Uterus (tissue), 2 donors: Measurements from ENCODE around the gene PSMA6.

Experiments
- CTCF ChIP-seq, 4 experiments: fragments of 200-600 bp in 2 of 4; fragments of 450-650 bp in 2 of 4; sonication (generic) in 2 of 4; IDR thresholded peaks; one replicate each; pipeline ENCODE4 v1.5.1; 2016 to 2019; ENCODE audit warnings: antibody characterized with exemption in 4 of 4, mild to moderate bottlenecking in 2 of 4, moderate library complexity in 1 of 4
- POLR2A ChIP-seq, 2 donors: fragments of 450-650 bp; IDR thresholded peaks; one replicate each; pipeline ENCODE4 v1.6.1; 2016; ENCODE audit warnings: antibody characterized with exemption in 2 of 2, mild to moderate bottlenecking in 1 of 2, moderate library complexity in 1 of 2

GRCh38 chr14:35339761-35340406, 47.7 kb downstream of the PSMA6 start:
- TF ChIP-seq CTCF (IDR thresholded peaks at IDR 0.05): no peak
- no peak for TF ChIP-seq POLR2A (IDR thresholded peaks at IDR 0.05)
